Renal pelvis (tissue), 4 donors: ENCODE data around the gene FRMD3. TPM values are rescaled to one million over a fixed set of nuclear protein-coding genes. Genes with fewer than 3 reads are reported as not detected.

Source experiments
- DNase-seq: peaks from one replicate; pipeline ENCODE4 v3.0.0-alpha.2; 2013
- polyA plus RNA-seq, 3 donors: library from polyadenylated mRNA; unstranded; fragments of 120-200 nt; gene quantifications; one replicate each; pipeline ENCODE4 v1.2.1, GENCODE V29; 2013; ENCODE audit not compliant: insufficient read length in 3 of 3

FRMD3 gene
- polyA plus RNA-seq, 3 donors: 16.6 to 22.1 (median 20.3) TPM

GRCh38 chr9:83342006-83342405, 196.2 kb downstream of the FRMD3 start:
- DNase-seq: no peak

GRCh38 chr9:83340451-83340850, 197.8 kb downstream of the FRMD3 start:
- DNase-seq: no peak

GRCh38 chr9:83339435-83339834, 198.8 kb downstream of the FRMD3 start:
- no peak for DNase-seq

- no peak for DNase-seq
These were observed 201.5 kb downstream of the FRMD3 start for GRCh38 chr9:83336706-83337105.

DNA sequence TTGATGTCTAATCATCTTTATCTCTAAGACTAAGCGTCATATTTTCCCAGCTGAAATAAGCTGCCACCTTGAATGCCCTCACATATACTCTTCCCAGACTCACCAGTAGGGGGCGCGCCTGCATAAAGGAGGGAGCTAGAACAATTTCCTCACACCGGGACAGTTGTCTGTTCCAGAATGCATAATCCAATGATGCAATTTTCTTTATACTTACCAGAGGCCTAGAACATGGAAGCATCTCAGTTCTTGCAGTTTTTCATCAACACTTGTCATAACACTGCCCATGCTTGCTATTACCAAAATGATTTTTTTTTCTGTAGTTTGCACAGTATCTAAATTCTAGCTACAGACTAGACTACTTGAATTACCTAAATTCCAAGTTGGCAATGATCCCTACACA, 203.9 kb downstream of the FRMD3 start:
- peak; percentile 68 for DNase-seq

DNA sequence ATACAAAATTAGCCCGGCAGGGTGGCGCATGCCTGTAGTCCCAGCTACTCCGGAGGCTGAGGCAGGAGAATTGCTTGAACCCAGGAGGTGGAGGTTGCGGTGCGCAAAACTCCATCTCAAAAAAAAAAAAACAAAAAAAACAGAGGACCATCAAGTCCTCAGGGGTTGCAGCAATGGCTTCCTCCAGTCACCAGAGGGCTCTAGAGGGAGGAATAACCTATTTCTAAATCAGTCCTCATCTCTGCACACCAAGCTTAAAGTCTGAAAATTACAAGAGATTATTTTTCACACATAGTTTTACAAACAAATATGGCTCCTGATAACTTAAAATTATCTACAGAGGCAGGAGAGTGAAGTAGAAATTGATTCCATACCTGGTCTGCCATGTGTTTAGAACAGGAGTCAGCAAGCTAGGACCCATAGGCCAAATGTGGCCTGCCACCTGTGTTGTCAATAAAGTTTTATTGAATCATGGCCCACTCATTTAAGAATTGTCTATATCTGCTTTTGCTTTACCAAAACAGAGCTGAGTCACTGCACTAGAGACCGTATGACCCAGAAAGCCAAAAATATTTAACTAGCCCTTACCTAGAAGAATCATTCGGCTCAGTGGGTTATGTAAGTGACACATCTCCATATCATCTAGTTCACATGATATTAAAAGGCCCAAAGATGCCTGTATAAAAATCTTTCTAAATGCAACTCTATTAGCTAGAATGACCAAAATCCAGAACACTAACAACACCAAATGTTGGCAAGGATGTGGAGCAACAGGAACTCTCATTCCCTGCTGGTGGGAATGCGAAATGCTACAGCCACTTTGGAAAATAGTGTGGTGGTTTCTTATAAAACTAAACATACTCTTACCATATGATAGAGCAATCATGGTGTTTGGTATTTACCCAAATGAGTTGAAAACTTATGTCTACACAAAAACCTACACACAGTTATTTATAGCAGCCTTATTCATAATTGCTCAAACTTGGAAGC, 207.7 kb downstream of the FRMD3 start:
- no peak for DNase-seq

DNA sequence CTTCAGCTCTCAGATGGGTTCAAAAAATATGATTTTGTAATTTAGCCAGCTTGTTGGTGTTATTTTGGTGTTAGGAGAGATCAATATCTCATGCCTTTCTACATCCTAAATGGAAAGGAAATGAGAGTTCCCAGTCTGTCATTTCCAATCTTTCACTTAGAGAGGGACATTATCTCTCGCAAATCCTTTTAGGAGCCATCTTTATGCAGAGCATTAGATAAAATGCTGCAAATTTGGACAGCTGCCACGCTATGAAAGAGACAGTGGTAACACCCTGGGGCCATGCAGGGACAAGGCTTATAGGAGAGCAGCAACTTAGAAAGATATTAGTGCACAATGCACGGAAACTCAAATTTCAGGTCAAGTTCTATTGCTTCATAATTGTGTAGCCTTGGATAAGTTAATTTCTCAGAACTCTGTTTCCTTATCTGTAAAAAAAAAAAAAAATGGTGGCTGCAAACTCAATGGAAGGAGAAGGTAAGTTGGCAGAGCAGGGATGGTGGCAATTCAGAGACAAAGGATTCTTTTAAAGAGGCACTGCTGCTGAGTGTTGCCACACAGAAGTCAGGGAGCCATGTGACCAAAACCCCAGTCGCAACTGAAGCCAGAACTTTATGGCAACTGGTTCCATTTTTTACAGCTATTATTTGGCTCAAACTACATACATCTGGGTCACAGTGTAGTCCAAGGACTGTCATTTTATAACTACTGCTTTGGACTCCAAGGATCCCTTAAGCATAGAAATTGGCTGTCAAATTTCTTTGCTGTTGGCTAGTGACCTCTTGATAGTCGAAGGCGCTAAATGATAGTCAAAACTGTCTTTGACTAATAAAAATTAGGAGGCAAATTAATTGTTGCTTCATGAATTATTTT, 210.2 kb downstream of the FRMD3 start:
- no peak for DNase-seq

DNA sequence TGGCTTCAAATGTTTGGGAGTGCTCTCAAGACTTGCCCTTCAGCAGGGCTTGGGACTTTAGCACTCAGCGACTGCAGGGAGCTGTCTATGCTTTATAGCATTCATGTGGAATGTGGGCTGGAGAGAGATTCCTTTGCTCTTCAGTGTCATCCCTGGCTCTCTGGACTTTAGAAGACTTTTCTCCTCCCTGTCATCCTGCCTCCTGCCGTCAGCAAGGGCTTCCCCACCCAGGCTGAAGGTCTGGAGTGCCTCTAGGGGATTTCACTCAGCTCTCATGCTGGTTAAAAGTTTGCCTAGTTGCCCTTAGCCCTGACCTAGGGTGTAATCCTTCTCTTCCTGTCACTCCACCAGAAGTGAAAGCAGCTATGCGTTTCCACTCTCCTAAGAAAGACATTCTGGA, 210.9 kb downstream of the FRMD3 start:
- DNase-seq: no peak

DNA sequence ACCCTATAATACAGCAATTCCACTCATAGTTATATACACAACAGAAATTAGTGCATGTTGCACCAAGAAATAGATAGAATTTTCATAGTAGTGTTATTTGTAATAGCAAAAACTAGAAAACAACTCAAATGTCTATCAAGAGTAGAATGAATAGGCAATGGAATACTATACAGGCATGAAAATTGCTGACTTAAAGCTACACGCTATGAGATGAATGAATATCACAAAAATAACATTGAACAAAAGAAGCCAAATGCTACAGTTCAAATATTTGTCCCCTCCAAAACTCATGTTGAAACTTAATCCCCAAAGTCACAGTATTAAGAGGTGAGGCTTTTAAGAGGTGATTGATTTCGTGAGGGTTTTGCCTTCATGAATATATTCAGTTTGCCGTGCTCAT, 215.1 kb downstream of the FRMD3 start:
- no peak for DNase-seq

DNA sequence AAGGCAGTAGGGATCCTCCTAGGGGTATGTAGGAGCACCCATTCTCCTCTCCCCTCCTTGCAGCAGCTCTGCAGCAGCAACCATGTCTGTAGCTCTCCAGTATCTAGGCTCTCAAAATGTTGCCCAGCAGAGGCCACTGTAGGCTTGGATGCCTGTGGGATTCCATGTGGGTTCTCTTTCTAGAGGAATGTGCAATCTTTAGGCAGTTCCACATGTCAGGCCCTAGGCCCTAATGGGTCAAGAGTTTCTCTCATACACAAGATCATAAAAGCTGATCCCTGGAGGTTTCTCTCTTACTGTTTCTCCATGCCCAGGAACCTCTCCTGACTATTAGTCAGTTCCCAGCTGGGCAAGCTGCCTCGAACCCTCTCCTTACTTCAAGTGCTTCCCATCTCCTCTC, 215.8 kb downstream of the FRMD3 start:
- no peak for DNase-seq

- DNase-seq: no peak
These were observed 221.0 kb downstream of the FRMD3 start for GRCh38 chr9:83317244-83317643.

DNA sequence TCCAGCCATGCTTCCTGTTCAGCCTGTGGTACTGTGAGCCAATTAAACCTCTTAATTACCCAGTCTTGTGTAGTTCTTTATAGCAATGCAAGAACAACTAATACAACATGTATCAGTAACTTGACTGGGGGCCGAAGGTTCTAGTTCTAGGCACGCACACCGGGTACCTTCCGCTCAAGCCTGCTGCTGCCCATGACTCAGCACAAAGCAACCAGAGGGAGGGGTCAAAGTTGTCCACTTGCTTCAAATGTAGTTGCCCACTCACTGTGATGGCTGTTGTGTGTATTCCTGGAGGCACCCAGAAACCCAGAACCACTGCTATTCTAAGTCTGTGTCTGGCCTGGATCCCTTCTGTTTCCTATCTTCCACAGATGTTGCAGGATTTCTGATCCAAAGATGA, 222.6 kb downstream of the FRMD3 start:
- no peak for DNase-seq

GRCh38 chr9:83313781-83314180, 224.4 kb downstream of the FRMD3 start:
- peak; percentile 69 for DNase-seq

GRCh38 chr9:83312537-83312936, 225.7 kb downstream of the FRMD3 start:
- no peak for DNase-seq

DNA sequence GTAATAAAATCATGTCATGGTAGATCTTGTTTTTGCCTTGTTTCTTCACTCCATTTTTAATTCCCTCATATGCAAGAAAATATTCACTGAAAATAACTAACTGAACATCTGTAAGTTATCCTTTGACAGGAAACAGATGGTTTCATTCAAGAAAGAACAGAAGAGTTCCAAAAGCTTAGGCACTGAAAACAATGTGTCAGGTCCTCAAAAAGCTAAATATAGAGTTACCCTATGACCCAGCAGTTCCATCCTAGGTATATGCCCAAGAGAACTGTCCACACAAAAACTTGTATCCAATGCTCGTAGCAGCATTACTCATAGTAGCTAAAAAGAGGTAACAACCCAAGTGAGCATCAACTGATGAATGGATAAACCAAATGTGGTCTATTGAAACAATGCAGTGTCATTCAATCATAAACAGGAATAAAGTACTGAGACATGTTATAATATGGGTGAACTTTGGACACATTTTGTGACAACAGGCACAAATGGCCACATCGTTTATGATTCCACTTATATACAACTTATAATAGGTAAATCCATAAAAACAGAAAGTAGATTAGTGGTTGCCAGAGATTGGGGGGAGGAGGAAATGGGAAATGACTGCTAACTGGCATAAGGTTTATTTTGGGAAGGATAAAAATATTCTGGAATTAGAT, 231.0 kb downstream of the FRMD3 start:
- no peak for DNase-seq

DNA sequence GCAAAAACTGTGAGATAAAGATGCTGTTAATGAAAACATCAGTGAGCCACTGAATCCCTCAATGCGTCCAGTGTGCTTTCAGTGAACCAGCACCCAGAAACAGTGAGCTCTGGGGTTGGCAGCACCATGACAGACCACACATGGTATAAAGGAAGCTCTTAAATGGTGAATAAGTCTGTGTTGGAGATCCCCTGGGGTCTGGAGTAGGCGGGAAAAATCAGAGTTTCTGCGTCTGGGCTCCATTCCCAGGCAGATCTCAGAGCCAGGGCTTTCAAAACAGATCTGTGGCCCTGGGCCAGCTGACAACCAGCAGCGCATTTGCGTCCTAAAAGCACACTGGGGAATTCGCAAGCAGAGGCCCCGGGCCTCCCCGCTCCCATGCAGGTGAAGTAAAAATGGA, 233.5 kb downstream of the FRMD3 start:
- DNase-seq: no peak

GRCh38 chr9:83299571-83299970, 238.6 kb downstream of the FRMD3 start:
- no peak for DNase-seq

DNA sequence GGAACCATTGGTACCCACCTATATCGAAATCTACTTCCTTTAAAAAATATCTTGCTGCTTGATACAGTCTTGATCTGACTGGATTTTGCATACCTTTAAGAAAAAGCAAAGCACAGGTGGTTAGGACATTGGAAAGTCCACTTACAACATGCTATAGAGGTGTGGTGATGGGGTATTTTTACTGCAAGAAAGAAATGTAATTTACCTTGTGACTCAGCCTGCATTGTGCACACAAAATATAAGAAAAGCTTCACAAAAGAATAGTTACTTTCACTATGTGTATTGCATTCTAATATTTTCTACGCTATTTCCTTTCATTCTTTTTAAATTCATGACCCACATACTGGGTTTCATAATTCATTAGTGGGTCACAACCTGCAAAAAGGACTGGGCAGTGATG, 239.1 kb downstream of the FRMD3 start:
- DNase-seq: no peak

DNA sequence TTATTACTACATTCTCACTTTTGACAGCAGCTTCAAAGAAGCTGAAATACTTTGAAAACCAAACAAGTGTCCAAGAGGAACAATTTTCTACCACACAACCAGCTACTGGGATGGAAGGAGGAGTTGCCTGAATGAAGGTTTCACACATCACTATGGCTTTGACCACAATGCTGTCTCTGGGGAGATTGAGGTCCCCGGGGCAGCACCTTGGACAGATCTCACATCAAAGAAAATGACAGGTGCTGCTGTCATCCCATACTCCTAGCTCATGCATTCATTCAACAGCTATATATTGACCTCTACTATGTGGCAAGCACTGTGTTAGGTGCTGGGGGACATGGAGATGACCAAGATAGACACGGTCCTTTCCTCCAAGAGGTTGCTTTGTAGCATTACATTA, 242.1 kb downstream of the FRMD3 start:
- DNase-seq: no peak

DNA sequence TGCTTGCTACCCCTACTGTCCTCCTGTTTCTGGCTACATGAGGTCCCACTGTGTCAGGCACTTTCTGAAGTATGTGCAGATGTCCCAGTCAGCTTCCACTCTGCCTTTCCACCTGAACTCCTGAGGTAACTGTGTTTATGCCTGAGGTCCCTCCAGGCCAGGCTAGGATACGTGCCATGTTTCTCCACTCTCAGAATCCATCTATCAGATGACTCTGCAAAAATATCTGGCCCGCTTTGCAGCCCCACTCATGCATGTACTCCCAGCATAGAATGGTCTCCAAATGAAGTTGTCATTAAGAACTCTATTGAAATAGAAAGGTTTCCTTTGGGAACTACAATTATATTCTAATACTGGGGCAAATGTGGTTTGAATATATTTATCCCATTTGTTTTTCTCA, 243.4 kb downstream of the FRMD3 start:
- DNase-seq: no peak

GRCh38 chr9:83291196-83291595, 247.0 kb downstream of the FRMD3 start:
- no peak for DNase-seq

DNA sequence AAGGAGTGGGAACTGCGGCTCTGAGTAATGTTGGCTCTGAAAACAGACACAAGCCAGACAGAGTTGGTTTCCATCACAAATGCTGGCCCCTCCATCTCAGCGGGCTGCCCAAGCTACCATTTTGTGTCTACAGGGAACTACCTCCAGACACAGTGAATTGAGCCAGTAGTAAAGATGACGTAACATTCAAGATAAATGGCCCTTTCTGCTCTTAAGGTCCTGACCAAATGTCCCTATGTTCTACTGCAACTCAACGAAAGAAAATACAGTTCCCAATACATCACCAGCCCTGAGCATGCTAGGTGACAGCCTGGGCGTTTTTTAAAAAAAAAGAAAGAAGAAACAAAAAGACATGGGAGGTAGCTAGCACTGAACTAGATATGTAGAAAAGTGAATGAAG, 247.5 kb downstream of the FRMD3 start:
- no peak for DNase-seq
